Measurements from ENCODE around the gene PRR14L.
"Not testable (repeated sequence)": the region's sequence is repeated elsewhere in the genome, so short reads cannot be mapped to it uniquely, and the experiment has no call there.

The PRR14L gene

DNA sequence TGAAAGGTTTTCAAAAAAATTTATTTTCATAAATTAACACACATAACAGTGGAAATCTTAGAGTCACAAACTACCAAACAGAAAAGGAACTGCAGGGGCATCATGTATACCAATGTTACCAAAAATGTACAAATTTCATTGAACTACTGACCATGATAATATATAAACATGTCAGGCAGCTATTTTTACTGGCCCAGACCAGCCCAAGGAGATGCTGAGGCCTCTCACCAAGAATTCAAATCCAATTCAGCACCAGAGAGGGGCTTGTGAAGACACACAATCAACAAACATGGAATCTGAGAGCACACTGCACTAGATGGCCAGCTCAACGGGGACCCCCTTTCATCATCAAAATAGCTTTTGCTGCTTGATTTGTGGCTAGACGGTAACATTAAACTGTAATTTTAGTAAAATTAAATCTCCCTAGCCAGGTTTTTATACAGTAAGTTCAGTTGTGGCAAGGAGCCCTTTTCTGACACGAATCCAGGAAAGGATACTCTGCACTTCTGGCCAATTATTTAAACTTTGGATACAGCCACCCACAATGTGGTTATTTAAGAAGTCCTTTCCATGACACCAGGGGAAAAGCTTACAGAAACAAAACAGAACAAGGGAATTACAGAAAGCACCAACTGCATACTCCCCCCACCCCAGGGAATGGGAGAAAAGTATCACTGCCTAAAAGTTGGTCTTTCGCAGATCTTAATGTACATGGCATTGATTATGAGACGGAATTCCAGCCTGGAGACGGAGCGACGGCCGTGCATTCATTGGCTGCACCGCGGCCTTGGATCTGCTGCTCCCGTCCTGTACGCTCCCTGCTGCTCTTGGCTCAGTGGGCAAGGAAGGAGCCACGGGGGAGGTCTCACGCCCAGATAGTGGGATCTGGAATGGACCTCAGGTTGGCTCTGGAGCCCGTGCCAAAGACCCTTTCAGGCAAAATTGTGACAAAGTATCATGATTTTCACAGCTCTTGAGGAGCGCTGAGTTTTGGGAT lies 68.3 kb downstream of the PRR14L start:
- no peak for DNase-seq (ENCODE audit: low read depth in 2 of 2)

DNA sequence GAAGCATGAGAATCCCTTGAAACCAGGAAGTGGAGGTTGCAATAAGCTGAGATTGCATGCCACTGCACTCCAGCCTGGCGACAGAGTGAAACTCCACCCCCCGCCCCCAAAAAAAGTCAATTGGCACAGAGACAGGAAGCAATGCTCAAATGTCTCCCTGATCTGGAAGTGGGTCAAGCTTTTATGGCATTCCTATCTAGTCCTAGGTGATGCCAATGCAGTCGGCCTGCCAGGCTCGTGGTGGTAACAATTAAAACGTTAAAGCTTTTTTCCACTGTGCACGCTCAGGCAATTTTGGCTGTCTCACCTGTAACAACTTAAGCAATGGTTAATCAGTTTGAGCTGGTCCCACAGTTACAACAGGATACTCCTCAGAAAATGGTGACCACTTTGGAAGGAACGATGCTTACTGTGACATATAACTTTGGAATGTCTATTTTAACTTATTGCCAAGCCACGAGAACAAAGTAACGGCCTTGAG lies 69.0 kb downstream of the PRR14L start:
- DNase-seq (ENCODE audit: low read depth in 2 of 2), result no peak

DNA sequence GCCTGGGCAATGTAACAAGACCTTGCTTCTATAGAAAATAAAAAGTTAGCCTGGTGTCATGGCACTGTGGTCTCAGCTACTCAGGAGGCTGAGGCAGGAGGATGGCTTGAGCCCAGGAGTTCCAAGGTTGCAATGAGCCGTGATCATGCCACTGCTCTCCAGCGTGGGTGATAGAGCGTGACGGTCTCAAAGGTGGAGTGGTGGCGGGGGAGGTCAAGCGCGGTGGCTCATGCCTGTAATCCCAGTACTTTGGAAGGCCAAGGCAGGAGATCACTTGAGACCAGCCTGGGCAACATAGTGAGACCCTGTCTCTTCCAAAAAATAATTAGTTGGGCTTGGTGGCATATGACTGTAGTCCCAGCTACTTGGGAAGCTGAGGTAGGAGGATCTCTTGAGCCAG lies 71.2 kb downstream of the PRR14L start:
- DNase-seq (ENCODE audit: low read depth in 2 of 2), result no peak

DNA sequence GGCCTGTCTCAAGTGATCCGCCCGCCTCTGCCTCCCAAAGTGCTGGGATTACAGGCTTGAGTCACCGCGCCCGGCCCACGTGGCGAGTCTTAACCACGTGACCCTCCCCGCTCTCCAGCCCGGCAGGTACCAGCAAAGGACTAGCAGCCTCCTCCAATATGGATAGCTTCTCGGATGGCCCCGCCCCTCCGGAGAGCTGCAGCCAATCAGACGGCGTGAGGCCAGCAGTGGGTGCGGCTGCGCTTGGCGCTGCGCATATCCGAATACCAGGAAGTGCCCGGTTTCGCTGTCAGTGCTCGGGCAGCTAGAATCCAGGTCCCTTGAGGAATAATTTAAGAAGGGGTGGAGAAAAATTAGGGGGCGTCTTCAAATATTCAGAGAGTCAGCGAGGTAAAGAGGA lies 73.2 kb downstream of the PRR14L start:
- peak; percentile 85 to 91 for DNase-seq (ENCODE audit: low read depth in 2 of 2)

DNA sequence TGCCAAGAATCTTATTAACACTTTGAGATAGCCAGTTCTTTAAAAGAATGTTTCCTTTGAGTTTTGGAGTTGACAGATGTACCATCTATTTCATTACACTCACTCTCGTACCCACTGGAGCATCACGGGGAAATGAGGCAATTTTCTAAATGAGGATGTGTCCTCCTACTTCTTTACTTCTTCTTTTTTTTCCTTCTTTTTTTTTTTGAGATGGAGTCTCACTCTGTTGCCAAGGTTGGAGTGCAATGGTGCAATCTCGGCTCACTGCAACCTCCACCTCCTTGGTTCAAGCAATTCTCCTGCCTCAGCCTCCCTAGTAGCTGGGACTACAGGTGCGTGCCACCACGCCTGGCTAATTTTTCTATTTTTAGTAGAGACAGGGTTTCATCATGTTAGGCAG lies 75.7 kb downstream of the PRR14L start:
- DNase-seq (ENCODE audit: low read depth in 2 of 2), result not testable (repeated sequence)

DNA sequence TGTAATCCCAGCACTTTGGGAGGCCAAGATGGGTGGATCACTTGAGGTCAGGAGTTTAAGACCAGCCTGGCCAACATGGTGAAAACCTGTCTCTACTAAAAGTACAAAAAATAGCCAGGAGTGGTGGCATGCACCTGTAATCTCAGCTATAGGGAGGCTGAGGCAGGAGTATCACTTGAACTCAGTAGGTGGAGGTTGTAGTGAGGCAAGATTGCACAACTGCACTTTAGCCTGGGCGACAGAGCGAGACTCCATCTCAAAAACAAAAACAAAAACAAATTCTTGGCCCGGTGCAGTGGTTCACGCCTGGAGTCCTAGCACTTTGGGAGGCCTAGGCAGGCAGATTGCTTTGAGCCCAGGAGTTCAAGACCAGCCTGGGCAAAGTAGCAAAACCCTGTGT lies 81.1 kb downstream of the PRR14L start:
- DNase-seq (ENCODE audit: low read depth in 2 of 2), result not testable (repeated sequence)

DNA sequence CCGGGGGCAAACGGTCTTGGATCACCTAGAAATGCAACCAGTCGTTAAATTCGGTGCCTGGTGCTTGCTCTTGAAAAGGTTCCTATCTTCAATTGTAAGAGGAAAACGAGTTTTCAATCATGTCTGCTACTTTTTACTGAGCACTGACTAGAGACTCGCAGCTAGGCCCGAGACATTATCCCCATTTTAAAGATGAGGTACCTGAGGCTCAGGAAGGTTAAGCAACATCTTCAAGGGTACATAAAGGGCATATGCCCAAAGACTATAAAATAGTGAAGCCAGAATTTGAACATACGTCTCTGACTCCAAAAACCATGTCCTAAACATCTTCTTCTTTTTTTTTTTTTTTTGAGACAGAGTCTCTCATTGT lies 87.3 kb downstream of the PRR14L start:
- no peak for DNase-seq (ENCODE audit: low read depth in 2 of 2)

DNA sequence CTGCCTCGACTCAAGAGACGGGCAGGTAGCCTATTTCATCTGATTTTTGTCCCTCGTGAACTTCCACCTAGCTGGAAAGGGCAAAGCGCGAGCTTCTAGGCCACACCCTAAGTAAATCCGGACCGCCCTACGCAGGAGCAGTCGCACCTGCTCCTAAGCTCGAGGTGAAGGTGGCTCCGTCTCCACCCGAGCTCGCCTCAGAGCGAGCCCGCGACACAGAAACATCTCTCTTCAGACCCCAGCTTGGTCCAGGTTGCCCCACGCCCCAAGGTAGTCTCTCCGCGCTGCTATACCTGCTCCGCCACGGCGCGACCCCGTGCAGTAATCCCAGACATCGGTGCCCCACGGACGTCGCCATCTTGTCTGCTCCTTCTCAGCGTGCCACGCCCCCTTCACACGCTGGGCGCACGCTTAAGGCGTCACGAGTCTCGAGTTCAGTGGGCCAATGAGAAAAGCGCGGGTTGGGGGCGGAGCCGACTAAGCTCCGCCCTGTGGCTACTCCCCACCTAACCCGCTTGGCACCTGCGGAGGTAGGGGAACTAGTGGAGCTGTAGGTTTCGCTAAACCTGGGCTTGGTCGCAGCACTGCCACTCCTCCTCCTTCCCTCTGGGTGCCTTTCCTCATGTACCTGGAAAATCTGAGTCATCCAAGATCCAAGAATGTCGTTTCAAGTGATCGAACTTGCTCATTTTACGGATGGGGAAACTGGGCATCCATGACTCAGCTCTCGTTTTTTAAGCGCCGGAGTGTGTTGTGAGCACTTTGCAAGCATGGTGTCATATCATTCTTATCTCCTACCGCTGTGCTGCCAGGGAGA lies 87.9 kb downstream of the PRR14L start, which contains the start of gene PISD:
PISD (minus strand) TSS at position 365 of the 817 bp plus-strand sequence; CDS start at position 358, 7 bp downstream.
- DNase-seq (ENCODE audit: low read depth in 2 of 2), result peak; percentile 90 to 95

DNA sequence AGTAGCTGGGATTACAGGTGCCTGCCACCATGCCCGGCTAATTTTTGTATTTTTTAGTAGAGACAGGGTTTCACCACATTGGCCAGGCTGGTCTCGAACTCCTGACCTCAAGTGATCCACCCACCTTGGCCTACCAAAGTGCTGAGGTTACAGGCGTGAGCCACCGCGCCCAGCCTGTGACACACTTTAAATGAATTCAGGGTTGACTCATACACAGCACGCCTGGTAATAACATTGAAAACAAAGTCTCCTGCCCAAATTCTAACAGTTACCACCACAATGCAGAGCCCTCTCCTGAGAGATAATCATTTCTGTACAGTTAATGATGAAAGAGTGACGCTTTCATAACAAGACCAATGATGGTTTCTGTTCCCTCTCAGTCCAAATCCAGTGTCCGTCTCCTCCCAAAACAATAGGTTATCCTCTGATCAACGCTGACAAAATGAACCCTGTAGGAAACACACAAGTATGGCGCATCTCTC lies 89.0 kb downstream of the PRR14L start:
- DNase-seq (ENCODE audit: low read depth in 2 of 2), result peak in 1 of 2 experiments; percentile 42

DNA sequence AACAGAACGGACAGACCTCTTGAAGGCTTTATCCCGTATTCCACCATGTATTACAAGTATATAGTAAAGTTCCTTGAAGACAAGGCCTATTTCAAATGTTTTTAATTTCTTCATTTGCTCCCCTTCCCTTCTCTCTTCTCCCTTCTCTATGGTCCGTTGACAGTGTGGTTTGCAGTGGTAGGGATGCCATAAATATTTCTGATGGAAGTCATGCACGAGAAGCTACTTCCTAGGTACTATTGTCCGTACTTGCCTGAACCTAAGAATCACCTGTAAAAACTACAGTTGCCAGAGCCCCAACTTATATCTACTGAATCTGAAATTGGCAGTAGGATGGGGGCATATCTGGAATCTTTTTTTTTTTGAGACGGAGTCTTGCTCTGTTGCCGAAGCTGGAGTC lies 90.7 kb downstream of the PRR14L start:
- DNase-seq (ENCODE audit: low read depth in 2 of 2), result no peak

DNA sequence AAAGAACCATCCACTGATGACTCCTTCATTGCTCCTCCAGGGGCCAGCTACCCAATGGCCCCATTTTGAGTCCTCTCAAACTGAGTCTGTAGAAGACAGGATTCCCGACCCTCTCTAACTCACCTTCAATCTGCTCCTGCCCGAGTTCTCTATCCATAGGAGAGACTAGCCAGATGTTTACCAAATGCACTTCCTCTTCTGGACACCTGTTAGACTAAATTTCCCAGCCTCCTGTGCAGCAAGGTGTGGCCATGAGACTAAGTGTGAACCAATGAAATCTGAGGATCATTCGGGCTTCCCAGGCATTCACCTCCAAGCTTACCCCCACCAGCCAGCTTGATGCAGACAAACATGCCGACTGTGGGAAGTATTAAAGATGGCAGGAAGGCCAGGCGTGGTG lies 95.5 kb downstream of the PRR14L start:
- DNase-seq (ENCODE audit: low read depth in 2 of 2), result no peak

DNA sequence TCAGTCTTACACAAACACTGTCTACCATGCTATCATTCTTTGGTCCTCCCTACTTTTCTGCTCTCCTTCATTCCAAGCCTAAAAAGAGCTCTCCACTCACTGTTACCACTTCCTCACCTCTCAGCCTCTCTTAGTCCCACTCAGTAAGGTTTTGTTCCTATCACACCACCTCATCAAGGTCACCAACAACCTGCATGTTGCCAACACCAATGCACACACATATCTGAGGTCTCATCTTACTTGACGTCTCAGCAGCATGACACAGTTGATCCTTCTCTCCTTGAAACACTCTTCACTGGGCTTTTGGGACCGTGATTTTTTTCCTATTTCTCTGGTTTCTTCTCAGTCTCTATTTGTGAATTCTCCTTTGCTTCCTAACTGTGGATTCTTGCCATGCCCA lies 96.0 kb downstream of the PRR14L start:
- DNase-seq (ENCODE audit: low read depth in 2 of 2), result no peak

DNA sequence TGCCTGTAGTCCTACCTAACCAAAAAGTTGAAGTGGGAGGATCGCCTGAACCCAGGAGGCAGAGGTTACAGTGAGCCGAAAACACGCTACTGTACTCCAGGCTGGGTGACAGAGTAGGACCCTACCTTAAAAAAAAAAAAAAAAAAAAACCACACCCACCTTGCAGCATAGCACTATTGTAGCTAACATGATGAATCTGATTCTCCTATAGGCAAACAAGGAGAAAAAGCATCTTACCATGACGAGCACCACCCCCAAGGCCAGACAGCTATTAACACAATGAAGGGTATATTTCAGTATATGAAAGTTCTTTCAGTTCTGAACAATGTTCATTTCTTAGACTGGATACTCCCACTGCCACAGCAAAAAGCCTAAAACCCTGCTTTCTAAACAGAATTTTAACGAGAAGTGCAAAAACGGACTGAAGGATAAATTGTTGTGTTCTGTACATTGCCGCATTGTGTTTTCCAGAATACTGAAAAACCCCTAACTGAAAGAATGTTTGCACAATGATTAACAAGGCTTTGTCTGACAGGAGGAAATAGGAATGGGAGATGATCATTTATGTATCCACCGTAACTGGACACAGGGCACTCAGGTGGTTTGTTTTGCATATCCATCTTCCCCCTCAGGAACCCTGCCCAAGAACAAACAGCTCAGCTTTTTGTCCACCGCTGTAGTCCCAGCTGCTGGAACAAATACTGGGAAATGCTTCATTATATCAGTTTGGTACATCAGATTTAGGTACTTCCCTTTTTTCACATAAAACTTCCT lies 96.8 kb downstream of the PRR14L start:
- no peak for DNase-seq (ENCODE audit: low read depth in 2 of 2)

DNA sequence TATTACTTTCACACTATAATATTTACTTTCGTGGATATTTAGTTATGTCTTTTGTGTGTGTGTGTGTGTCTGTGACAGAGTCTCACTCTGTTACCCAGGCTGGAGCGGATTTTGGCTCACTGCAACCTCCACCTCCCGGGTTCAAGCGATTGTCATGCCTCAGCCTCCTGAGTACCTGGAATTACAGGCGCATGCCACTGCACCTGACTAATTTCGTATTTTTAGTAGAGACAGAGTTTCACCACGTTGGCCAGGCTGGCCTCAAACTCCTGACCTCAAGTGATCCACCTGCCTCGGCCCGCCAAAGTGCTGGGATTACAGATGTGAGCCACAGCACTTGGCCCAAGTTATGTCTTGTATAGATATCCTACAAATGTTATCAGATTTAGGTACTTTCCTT lies 97.8 kb downstream of the PRR14L start:
- DNase-seq (ENCODE audit: low read depth in 2 of 2), result no peak

DNA sequence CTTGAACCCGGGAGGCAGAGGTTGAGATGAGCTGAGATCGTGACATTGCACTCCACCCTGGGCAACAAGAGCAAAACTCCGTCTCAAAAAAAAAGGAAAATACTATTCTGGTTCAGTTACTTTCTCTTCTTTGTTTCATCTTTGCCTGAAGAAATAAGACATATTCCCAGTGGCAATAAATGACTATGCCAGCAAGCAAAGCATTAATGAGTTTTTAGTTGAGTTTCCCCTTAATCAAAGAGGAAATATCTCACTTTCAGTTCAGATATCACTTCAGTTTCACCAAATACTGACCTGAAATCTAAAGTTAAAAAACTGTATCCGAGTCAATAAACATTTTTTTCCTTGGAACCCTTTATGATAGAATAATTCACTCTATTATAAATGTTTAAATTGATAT lies 98.3 kb downstream of the PRR14L start:
- DNase-seq (ENCODE audit: low read depth in 2 of 2), result no peak

DNA sequence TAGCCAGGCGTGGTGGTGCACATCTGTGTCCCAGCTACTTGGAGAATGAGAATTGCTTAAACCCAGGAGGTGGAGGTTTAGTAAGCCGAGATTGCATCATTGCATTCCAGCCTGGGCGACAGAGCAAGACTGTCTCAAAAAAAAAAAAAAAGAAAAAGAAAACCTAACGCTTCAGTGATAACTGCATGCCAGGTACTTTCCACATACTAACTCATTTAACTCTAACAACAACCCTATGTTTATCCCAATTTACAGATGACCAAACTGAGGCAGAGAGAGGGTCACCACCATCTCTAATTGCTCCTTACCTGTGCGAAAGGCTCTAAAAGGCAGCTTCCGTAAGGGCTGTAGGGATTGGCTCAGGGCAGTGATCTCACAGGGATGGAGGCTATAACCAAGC lies 99.5 kb downstream of the PRR14L start:
- DNase-seq (ENCODE audit: low read depth in 2 of 2), result no peak

DNA sequence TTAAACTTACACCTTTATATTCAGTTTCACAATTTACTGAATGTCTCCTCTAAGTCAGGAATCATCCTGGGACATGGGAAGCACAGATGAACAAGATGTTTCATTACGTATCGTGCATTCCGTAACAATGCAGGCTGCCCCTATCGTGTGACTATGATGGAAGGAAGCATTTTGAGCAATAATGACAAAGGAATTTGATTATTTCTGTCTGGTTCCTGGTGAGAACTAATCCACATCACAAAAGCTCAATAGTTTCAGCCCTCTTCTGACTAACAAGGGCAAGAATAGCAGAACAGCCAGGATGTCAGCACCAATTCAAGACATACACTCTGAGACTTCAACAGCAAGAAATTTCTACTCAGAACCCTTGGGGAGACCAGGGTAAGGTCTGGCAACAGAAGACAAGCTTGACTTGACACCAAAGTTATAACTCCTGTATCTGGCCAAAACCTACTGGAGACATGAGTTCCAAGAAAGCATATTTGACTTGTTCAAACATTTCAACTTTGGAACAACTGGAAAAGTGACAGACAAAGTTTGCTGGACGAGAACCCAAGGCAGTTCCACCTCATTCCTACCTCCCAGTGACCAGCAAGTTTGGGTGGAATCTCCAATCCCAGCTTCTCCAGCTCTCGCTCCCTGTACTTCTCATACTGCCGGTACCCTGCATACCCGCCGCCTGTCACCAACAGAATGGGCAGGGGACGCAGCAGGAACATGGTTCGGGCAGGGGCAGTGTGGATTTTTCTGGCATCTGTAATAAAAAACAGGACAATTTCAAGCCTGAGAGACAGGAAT lies 102.2 kb downstream of the PRR14L start:
- DNase-seq (ENCODE audit: low read depth in 2 of 2), result no peak

DNA sequence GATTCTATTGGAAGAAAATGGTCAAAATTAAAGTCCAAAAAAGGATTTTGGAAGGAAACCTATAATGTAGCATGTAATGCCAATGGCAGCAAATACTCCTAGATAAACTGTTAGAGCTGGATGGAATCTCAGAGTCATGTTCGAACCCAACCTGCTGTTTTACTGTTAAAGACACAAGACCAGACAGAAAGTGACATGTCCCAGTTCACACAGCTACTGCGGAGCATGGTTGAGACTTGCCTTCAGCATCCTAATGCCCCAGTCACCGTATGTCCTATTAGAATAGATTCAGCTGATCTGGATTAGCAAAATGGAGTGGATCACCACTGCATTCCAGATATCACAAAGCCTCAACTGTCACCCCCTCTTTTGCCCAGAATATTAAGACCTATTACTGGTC lies 102.9 kb downstream of the PRR14L start:
- no peak for DNase-seq (ENCODE audit: low read depth in 2 of 2)

DNA sequence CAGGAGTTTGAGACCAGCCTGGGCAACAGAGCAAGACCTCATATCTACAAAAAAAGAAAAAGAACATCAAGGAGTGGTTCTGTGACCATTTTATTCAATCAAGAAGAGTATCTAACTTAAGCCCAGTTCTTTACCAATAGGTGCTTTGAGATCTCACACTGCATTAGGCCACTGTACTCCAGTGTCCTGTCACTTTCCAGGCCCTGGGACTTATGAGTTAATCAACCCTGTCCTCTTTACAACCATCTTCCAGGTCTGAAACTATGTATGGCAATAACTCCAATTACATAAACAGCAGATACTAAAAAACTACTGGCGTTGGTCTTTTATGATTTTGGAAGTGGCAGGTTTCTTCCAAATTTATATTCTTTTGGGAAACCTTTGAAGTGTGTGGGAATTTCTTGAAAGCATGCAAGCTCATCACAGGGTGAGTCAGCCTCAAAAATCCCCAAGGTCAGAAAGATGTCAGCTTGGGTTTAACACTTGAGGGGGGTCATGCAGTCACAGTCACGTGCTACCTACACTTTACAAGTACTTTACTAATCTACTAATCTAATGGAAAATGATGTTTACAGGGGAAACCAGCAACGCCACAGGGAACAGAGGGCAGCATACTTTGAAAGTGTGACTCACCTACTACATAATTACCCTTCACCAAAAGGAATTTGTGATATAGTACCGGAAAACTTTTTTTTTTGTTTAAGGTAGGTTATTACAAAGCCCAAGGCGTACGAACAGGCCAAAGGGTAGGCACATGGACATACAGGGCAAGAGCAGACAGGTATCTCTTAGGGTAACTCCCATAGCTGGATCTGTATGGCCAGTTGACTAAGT lies 103.5 kb downstream of the PRR14L start:
- peak; percentile 31 to 33 for DNase-seq (ENCODE audit: low read depth in 2 of 2)
